HepG2 (cell line): Measurements from ENCODE around the gene NLRC3. TPM values are rescaled to one million over a fixed set of nuclear protein-coding genes. Genes with fewer than 3 reads are reported as not detected.

Experiments used
- ATF6 ChIP-seq: sonication (generic); formaldehyde crosslinking; conservative IDR thresholded peaks from 2 replicates; pipeline ENCODE4 v1.4.0; 2020; ENCODE audit warnings: missing genetic modification reagents
- CEBPB ChIP-seq: IDR thresholded peaks from 2 replicates; pipeline ENCODE4 v1.6.1; 2011; ENCODE audit warnings: low read depth, low read length, improper control_type of control experiment, borderline replicate concordance
- ELF3 ChIP-seq: IDR thresholded peaks from 2 replicates; pipeline ENCODE4 v1.6.1; 2016; ENCODE audit warnings: missing genetic modification reagents, missing compliant biosample characterization
- HNRNPL ChIP-seq: fragments of 200-400 bp; formaldehyde crosslinking; IDR thresholded peaks from 2 replicates; pipeline ENCODE4 v1.6.1; 2017; ENCODE audit warnings: mild to moderate bottlenecking, low read depth, low read length
- MIER2 ChIP-seq: IDR thresholded peaks from 2 replicates; pipeline ENCODE4 v1.6.1; 2016; ENCODE audit warnings: missing biosample characterization, missing genetic modification reagents
- MTA1 ChIP-seq: sonication (generic); formaldehyde crosslinking; IDR thresholded peaks from 2 replicates; pipeline ENCODE4 v1.4.0; 2020; ENCODE audit warnings: missing genetic modification reagents, mild to moderate bottlenecking, borderline replicate concordance
- MYPOP ChIP-seq: sonication (generic); formaldehyde crosslinking; IDR thresholded peaks from 2 replicates; pipeline ENCODE4 v1.8.1; 2023; ENCODE audit warnings: mild to moderate bottlenecking, moderate library complexity, missing genetic modification reagents
- NKX3-1 ChIP-seq: sonication (generic); formaldehyde crosslinking; IDR thresholded peaks from 2 replicates; pipeline ENCODE4 v1.5.0; 2020; ENCODE audit warnings: missing genetic modification reagents
- NR2F1 ChIP-seq, 2 experiments: fragments of 450-650 bp in 1 of 2; formaldehyde crosslinking in 1 of 2; IDR thresholded peaks; 2 replicates each; pipeline versions ENCODE4 v1.5.0 to v1.6.1; 2016 to 2020; ENCODE audit warnings: mild to moderate bottlenecking in 1 of 2, missing compliant biosample characterization in 1 of 2, missing genetic modification reagents in 1 of 2, moderate library complexity in 1 of 2
- TBX2 ChIP-seq: sonication (generic); formaldehyde crosslinking; IDR thresholded peaks from 2 replicates; pipeline ENCODE4 v1.5.0; 2020; ENCODE audit warnings: missing genetic modification reagents, mild to moderate bottlenecking, borderline replicate concordance
- TFAP4 ChIP-seq: sonication (generic); IDR thresholded peaks from 2 replicates; pipeline ENCODE4 v1.6.1; 2016; ENCODE audit warnings: low read depth, borderline replicate concordance
- ZEB1 ChIP-seq: IDR thresholded peaks from 2 replicates; pipeline ENCODE4 v1.6.1; 2012; ENCODE audit warnings: mild to moderate bottlenecking, low read depth, inconsistent platforms; ENCODE audit not compliant: insufficient replicate concordance
- ZMYM2 ChIP-seq: sonication (generic); formaldehyde crosslinking; IDR thresholded peaks from 2 replicates; pipeline ENCODE4 v1.8.0; 2022; ENCODE audit warnings: mild to moderate bottlenecking, missing genetic modification reagents
- ZMYM4 ChIP-seq: sonication (generic); formaldehyde crosslinking; IDR thresholded peaks from 2 replicates; pipeline ENCODE4 v1.8.1; 2023; ENCODE audit warnings: mild to moderate bottlenecking, missing genetic modification reagents
- ZNF30 ChIP-seq: sonication (generic); formaldehyde crosslinking; IDR thresholded peaks from 2 replicates; pipeline ENCODE4 v1.5.0; 2020; ENCODE audit warnings: mild to moderate bottlenecking, missing genetic modification reagents
- ZNF501 ChIP-seq: sonication (generic); formaldehyde crosslinking; IDR thresholded peaks from 2 replicates; pipeline ENCODE4 v1.5.1; 2020; ENCODE audit warnings: mild to moderate bottlenecking, moderate library complexity, missing genetic modification reagents
- ZNF552 ChIP-seq: sonication (generic); formaldehyde crosslinking; IDR thresholded peaks from 2 replicates; pipeline ENCODE4 v1.9.0; 2022; ENCODE audit warnings: missing genetic modification reagents, mild to moderate bottlenecking, borderline replicate concordance
- polyA plus RNA-seq, 8 experiments: library from polyadenylated mRNA; depleted of rRNA in 3 of 8; stranded (reverse) in 7 of 8; unstranded in 1 of 8; fragments of >200 nt; fragmentation: Illumina TruSeq in 4 of 8; extraction: Trizol in 4 of 8; gene quantifications; 2 replicates each; pipeline versions ENCODE4 v1.2.1 to v1.2.3, GENCODE V29; 2011 to 2016; ENCODE audit warnings: low read depth in 4 of 8, missing spikeins in 1 of 8, mixed read lengths in 1 of 8; ENCODE audit not compliant: insufficient read depth in 1 of 8
- total RNA-seq, 5 experiments: library from RNA; depleted of rRNA; stranded (reverse); fragments of >200 nt; fragmentation: Illumina TruSeq; extraction: Trizol; gene quantifications; 2 replicates each; pipeline ENCODE4 v1.2.3, GENCODE V29; 2016; ENCODE audit warnings: low read depth in 1 of 5
- TF ChIP-seq, protein P1 (sequence below): sonication (generic); formaldehyde crosslinking; IDR thresholded peaks from 2 replicates; pipeline ENCODE4 v1.4.0; 2020; ENCODE audit warnings: missing genetic modification reagents
- TF ChIP-seq, protein P2 (sequence below): sonication (generic); formaldehyde crosslinking; IDR thresholded peaks from 2 replicates; pipeline ENCODE4 v1.4.0; 2020; ENCODE audit warnings: missing genetic modification reagents
- TF ChIP-seq, protein P3 (sequence below): sonication (generic); formaldehyde crosslinking; conservative IDR thresholded peaks from 2 replicates; pipeline ENCODE4 v1.4.0; 2020; ENCODE audit warnings: missing genetic modification reagents

NLRC3 gene
- total and polyA plus RNA-seq, 2 of the 13 experiments (the other 11 are each of a cell fraction or from before 2014, with no cell fraction given) = not detected

- TF ChIP-seq MYPOP = peak; percentile 65
- TF ChIP-seq ZNF501 = peak; percentile 81; the same call in 1 of the 2 replicates
- TF ChIP-seq HNRNPL = peak; percentile 75; the same call in 1 of the 2 replicates
- 0 out of 2 replicates have a peak, but pooled peaks have one; percentile 73 for TF ChIP-seq ZNF30 (CRISPR knock-in tag)
- peak; percentile 27 for TF ChIP-seq ZEB1
- TF ChIP-seq, protein P1, sequence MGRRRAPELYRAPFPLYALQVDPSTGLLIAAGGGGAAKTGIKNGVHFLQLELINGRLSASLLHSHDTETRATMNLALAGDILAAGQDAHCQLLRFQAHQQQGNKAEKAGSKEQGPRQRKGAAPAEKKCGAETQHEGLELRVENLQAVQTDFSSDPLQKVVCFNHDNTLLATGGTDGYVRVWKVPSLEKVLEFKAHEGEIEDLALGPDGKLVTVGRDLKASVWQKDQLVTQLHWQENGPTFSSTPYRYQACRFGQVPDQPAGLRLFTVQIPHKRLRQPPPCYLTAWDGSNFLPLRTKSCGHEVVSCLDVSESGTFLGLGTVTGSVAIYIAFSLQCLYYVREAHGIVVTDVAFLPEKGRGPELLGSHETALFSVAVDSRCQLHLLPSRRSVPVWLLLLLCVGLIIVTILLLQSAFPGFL (CRISPR knock-in tag) = no peak
- TF ChIP-seq NKX3-1 (CRISPR knock-in tag) = peak; percentile 86; the same call in 1 of the 2 replicates
- peak; percentile 83 for TF ChIP-seq TBX2 (CRISPR knock-in tag)
- peak; percentile 61; the same call in 1 of the 2 replicates for TF ChIP-seq TFAP4
- TF ChIP-seq, protein P2, sequence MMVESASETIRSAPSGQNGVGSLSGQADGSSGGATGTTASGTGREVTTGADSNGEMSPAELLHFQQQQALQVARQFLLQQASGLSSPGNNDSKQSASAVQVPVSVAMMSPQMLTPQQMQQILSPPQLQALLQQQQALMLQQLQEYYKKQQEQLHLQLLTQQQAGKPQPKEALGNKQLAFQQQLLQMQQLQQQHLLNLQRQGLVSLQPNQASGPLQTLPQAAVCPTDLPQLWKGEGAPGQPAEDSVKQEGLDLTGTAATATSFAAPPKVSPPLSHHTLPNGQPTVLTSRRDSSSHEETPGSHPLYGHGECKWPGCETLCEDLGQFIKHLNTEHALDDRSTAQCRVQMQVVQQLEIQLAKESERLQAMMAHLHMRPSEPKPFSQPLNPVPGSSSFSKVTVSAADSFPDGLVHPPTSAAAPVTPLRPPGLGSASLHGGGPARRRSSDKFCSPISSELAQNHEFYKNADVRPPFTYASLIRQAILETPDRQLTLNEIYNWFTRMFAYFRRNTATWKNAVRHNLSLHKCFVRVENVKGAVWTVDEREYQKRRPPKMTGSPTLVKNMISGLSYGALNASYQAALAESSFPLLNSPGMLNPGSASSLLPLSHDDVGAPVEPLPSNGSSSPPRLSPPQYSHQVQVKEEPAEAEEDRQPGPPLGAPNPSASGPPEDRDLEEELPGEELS = peak; percentile 86
- TF ChIP-seq ATF6 (CRISPR knock-in tag) = no peak
- TF ChIP-seq NR2F1 (CRISPR knock-in tag; IDR thresholded peaks at IDR 0.05) = peak; percentile 34 to 65; a peak in 2 of 4 replicates
- TF ChIP-seq ZMYM2 (CRISPR knock-in tag) = peak; percentile 42; the same call in 1 of the 2 replicates
- TF ChIP-seq MTA1 = 0 out of 2 replicates have a peak, but pooled peaks have one; percentile 73
- peak; percentile 85 for TF ChIP-seq ZMYM4 (CRISPR knock-in tag)
- TF ChIP-seq CEBPB = peak; percentile 16; the same call in 1 of the 2 replicates
- TF ChIP-seq, protein P3, sequence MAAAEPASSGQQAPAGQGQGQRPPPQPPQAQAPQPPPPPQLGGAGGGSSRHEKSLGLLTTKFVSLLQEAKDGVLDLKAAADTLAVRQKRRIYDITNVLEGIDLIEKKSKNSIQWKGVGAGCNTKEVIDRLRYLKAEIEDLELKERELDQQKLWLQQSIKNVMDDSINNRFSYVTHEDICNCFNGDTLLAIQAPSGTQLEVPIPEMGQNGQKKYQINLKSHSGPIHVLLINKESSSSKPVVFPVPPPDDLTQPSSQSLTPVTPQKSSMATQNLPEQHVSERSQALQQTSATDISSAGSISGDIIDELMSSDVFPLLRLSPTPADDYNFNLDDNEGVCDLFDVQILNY (CRISPR knock-in tag) = no peak
- TF ChIP-seq ELF3 (CRISPR knock-in tag) = peak; percentile 60
- peak; percentile 70; the same call in 1 of the 2 replicates for TF ChIP-seq MIER2 (CRISPR knock-in tag)
- TF ChIP-seq ZNF552 (CRISPR knock-in tag) = no peak
These were observed 19.1 kb upstream of the NLRC3 start (continued) for GRCh38 chr16:3596101-3596861.
